NCI-H510A (cell line): ENCODE measurements around the gene TMEM140.
"Not testable (repeated sequence)": the region's sequence is repeated elsewhere in the genome, so short reads cannot be mapped to it uniquely, and the experiment has no call there.

ENCODE experiments used
- DNase-seq: peaks from one replicate; lab custom pipeline; 2025; lab: John Stamatoyannopoulos, UW

The TMEM140 gene

DNA sequence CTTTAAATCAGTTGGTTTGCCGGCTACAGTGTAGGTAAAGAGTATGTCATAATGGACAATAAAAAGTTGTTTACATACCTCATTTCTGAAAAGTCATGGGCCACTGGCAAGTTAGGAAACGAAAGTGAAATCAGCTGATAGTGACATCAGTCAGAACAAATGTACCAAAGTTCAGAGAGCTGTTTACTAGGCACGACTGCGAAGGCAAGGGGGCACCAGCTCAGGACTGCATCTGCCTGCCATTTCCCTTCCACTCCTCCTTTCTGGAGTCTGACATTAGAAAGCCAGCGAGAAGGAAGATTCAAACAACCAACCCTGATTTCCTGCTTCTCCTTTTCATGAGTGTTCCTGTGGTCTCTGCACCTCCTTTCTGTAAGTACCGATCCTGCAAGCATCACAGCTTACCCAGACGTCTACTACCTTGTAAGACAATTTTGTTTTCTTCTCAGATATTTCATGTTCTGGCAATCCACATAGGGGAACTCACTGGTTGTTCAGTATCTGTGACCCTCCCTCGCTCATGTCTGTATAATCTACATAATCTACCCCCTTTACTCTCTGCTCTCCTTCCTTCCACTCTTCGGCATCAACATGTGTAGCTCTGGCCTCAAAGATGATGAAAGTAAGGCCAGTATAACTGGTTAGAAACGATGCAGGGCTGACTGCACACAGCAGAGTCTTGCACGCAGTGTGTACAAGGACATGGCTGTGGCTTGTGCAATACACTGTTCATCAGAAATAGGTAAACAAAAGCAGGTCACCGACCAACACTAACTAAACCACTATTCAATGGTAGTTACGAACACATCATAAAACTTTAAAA, at the start of gene TMEM140:
TMEM140 (plus strand) TSS at position 174 of the 823 bp plus-strand sequence. CDS start 16,370 bp downstream, outside the sequence.
- no peak for DNase-seq

DNA sequence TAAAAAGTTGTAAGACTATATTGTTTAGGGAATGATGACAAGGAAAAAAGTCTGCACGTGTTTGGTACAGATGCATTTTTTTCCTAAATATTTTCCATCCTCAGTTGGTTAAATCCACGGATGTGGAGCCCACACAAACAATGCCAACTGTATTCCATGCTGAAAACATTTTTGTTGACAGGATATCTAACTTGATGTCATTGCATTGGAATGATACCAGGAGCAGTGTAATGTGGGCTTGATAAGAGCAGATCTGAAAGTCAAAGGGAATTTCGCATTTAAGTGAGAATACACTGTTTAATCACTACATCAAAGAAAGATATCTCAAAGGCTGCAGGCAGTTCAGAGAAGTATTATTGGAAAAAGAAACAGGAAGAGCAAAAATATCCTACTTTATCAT, 49.5 kb upstream of the TMEM140 start:
- DNase-seq: no peak

DNA sequence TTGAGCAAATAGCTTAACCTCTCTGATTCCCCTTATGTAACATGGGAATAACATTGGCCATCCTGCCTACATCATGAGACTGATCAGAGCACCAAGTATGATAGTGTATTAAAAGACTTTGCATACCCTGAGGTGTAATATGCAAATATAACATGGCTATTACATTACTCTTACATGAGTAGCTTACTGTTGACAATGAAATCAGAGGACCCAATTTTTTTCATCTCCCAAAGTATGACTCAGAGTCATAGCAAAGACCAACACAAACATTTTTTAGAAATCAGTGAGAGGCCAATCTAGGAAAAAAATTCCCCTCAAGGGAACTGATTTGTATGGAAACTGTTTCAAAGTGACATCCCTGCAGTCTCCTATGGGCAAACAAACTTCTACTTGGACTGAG, 47.0 kb upstream of the TMEM140 start:
- DNase-seq: no peak

DNA sequence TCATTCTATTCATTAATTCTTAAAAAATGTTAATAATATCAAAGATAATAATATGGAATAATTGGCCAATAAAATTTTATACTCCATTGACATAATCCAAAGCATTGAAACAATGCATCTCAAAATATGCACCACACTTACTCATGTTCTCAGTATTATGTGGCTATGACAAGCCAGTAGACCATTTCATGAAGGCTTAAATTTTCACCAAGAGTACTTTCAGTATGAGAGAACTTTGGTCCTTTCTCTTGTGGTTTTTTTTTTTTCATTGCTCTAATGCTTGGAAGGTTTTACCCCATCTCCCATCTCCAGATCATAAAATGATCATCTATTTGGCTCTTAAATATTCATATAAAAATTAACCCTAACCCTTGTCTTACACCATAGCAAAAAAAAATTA, 45.5 kb upstream of the TMEM140 start:
- no peak for DNase-seq

DNA sequence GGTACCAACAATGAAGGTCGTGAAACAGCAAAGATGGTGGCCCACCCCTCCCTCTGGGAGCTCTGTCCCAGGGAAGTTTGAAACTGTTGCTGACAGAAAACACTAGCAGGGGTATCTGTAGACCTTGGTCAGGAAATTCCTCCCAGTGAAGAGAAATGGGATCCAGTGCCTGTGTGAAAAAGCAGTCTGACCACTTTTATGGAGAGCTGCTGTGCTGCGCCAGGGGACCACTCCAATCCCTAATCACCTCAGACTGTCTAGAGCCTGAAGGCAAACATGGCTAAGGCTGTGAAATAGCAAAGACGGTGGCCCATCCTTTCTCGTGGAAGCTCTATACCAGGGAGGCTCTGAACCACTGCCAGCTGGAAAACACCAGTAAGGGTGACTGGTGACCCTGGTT, 38.3 kb upstream of the TMEM140 start:
- DNase-seq: no peak

DNA sequence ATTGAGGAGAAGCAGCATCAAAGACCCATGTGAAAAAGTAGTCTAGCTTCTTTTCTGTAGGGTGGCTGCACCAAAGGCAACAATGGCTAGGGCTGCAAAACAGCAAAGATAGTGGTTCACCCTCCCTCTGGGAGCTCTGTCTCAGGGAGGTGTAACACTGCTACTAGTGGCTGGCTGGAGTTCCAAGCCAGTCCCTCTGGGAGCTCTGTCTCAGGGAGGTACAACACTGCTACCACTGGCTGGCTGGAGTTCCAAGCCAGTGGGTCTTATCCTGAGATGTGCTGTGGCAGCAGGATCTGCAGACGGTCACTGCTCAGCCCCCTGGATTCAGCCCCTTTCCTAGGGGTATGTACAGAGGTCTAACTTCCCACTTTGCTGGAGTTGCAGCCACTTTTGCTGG, 37.9 kb upstream of the TMEM140 start:
- DNase-seq: no peak

DNA sequence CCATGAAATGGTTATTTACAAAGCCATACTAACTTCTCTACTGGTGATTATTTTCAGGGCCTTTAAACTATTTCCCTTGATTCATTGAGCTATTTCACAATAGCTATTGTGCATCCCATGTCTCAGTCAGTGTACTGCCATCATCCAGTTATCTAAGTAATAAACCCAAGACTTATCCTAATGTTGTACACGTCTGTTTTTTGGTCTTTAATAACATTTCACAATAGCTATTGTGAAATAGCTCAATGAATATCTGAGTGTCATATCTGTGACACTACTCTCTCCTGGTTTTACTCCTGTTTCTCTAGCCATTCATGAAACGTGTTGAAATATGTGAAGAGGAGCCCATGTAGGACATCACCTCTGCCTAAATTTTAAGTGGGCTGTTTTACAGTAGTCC, 36.5 kb upstream of the TMEM140 start:
- no peak for DNase-seq

DNA sequence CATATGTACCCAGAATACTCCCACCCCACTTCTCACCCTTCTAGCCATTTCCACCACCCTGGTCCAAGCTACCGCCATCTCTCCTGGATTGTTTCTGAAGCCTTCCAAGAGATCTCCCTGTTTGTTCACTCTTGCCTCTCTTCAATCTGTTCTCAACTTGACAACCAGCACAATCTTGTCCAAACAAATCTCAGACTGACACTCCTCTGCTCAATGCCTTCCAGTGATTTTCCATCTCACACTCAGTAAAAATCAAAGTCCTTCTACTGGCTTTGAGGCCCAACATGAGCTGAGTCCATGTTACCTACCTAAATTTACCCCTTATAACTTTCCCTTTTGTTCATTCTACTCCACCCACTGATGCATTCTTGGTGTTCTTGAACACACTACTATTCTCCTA, 33.2 kb upstream of the TMEM140 start:
- no peak for DNase-seq

DNA sequence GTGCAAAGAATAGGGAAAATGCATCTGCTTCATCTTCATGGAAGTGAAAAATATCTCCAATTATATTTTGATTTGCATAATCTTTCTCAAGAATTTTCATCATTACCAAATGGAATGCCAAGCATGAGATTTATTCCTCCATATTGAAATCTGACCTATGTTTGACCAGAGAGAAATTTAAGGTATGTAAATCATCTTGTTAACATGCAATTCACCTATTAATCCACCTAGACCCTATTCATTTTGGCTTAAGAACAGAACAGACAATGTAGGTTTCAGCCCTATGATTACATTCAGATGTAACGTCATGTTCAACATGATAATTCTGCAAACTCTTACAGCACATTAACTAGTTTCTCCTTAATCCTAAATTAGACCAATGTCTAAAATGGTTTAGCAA, 30.8 kb upstream of the TMEM140 start:
- DNase-seq: no peak

DNA sequence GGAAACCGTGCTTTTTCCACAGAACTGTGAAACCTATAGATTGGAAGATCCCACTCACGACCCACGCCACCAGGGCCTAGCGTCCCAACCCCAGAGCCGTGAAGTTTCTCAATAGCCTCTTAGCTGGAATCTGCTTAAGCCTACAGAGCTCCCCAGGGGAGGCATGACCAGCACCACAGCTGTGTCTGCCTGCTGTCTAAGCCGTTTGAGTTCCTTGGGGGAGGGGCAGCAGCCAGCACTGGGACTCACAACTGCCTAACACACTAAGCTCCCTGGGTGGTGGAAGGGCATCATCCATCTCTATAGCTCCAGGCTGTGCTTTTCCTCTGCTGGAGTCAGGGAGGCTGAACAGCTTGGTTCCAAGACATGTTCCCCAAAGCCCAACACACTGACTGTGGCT, 26.0 kb upstream of the TMEM140 start:
- DNase-seq: no peak

DNA sequence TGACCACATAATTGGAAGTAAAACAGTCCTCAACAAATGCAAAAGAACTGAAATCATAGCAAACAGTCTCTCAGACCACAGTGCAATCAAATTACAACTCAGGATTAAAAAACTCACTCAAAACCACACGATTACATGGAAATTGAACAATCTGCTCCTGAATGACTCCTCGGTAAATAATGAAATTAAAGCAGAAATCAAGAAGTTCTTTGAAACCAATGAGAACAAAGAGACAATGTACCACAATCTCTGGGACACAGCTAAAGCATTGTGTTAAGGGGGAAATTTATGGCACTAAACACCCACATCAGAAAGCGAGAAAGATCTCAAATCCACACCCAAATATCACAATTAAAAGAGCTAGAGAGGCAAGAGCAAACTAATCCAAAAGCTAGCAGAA, 23.2 kb upstream of the TMEM140 start:
- DNase-seq: not testable (repeated sequence)

DNA sequence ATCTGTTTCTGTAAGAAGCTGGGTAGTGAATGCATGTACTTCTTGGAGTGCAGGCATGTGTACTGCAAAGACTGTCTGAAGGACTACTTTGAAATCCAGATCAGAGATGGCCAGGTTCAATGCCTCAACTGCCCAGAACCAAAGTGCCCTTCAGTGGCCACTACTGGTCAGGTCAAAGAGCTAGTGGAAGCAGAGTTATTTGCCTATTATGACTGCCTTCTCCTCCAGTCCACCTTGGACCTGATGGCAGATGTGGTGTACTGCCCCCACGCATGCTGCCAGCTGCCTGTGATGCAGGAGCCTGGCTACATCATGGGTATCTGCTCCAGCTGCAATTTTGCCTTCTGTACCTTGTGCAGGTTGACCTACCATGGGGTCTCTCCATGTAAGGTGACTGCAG, 18.9 kb upstream of the TMEM140 start:
- no peak for DNase-seq

DNA sequence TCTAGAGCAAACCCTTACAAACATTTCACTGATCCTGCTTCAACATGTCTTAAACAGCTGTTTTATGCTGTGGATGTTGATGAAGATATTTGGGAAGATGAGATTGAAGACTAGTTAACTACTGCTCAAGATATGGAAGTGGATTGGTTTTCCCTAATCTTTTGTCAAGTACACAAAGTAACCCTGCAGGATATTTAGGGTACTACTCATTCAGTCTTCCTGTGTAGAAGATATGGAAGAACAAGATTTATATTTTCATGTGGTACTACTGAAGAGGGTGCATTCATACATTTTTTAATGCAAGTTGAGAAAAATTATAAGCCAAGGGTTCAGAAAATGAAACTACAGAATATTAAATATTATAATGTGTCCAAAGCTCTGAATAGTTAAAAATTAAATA, 18.3 kb upstream of the TMEM140 start:
- no peak for DNase-seq

DNA sequence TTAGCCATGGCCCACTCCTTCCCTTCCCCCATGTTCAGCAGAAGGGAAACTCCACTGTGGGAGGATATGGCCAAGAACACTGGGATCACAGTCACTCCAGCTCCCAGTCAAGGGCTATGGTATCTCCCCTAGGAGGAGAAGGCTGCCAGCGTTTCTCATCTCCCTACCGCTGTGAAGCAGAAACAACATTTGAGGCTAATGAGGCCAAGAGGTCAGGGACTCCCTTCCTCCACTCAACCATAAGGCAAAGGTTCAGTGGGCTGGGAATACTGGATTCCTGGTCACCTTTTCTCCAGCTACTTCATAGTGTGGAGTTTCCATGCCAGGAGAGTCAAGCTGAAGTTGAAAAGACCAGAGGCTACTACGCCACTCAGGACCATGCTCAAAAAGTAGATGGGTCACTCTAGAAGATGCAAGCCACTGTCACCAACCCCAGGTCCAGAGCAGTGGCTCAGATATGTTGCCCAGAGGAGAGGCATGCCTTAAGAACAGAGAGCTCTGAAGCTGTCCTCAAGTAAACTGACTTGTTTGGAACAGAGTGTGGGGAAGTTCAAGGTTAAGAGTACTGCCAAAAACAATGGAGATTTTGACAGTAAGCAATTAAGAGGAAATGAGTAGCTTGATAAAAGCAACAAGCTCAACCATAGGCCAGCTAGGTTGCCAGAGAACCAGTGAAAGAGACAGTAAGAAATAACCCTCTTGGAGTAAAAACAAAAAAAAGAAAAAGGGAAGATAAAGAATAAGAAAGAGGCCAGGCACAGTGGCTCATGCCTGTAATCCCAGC, 3.8 kb upstream of the TMEM140 start:
- DNase-seq: no peak

DNA sequence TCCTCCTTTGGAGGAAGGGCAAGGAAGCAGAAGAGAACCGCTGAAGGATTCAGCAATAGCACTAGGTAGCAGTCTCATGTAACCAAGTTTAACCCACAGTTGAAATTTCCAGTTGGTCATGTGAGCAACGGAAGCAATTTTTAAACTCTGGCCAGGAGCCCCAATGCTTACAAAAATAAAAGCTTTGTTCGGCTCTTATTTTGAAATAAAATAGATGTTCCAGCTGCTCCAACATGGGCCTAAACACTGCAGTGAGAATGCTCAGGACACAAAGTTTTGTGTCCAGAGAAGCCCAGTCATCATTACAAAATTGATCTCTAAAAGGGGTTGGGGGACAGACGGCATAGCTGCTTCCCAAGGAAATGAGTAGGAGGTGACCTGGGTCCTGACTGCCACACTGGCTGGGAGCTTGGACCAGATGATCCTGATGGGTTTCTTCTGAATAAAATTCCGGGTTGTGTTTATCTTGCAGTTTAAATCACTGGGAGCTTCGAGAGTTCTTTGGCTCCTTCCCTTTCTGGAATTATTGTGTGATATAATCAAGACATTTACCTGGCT, 452 bp upstream of the TMEM140 start:
- no peak for DNase-seq

DNA sequence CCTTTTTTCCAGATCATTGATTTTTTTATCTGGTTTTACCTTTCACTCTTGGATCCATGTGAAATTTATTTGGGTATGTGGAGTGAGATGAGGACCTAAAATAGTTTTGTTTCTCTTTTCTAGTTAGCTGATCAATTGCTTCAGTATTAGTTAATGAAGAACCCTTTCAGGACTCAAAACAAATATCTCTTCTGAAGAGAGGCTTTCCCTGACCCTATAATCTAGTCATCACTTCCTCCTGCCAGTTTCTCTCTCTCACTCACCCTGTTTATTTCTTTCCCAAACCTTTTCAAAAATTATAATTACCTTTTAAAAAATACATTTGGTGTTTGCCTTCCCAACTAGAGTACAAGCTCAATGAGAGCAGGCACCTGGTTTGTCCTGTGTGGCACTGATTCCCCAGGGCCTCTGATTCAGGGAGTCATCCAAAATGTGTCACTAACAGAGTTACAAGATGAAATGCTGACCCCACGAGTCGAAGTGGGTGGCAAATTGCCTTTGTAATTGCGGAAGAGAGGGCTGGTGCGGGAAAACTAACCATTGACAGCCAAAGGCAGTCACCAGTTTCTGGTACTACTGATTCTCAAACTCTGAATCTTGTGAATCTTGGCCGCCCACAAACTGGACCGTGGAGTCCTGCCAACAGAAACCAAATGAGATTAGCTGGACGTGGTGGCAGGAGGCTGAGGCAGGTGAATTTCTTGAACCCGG, 2.4 kb downstream of the TMEM140 start:
- no peak for DNase-seq

DNA sequence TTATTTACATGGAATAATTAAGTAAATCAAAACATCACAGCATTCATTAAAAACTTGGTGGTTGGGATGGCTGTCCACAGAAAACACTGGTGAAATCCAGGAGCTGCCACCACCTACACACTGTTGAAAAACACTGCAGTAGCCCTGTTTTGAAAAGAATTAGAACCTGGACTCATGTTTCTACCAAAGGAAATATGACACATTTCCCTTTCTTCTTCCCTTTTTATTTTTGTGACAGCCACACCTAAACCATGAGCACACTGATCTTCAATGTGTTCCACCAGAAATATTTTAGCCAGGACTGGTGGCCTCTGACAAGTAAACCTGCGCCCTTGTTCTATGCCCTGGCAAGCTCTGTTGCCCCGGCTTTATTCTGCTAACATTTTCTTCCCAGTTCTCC, 3.3 kb downstream of the TMEM140 start:
- DNase-seq: no peak

DNA sequence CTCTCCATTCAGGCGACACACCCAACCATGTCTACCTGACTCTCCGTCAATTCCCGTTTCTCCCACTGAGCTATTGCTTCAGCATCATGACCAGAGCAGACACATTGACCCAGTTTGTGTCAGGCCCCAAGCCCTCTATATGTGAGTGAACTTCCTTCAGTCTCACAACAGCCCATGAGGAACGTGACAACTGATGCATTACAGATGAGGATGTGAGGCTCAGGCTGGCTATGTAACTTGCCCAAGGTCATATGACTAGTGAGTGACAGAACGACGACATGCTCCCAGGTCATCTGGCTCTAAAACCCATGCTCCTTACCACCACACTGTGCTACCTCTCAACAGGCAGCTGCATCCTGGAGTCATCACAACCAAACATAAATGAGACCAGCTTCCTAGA, 3.7 kb downstream of the TMEM140 start:
- no peak for DNase-seq

DNA sequence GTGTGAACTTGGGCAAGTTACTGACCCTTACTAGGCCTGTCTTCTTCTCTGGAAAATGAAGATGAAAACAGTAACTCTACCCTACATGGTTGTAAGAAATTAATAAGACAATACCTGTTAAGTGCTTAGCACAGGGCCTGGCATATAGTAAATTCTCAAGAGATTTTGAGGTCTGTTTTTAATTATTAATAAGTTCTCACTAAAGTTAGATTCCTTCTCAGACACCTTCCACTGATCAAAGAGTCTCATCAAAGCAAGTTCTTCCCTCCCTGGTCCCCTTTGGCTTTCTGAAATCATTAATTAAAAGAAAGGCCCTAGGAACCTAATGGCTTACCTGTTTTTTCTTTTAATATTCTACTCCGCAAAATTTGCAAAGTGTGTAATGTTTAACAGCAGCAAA, 4.6 kb downstream of the TMEM140 start:
- DNase-seq: no peak

DNA sequence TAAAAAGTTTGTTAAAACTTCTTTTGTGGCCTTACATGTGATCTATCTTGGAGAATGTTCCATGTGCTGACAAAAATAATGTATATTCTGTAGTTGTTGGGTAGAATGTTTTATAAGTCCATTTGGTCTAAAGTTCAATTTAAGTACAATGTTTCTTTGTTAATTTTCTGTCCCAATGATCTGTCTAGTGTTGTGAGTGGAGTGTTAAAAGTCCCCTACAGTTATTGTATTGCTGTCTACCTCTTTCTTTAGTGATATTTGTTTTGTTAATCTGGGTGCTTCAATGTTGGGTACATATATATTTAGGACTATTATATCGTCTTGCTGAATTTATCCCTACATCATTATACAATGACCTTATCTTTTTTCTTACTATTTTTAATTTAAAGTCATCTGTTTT, 6.9 kb downstream of the TMEM140 start:
- DNase-seq: no peak

DNA sequence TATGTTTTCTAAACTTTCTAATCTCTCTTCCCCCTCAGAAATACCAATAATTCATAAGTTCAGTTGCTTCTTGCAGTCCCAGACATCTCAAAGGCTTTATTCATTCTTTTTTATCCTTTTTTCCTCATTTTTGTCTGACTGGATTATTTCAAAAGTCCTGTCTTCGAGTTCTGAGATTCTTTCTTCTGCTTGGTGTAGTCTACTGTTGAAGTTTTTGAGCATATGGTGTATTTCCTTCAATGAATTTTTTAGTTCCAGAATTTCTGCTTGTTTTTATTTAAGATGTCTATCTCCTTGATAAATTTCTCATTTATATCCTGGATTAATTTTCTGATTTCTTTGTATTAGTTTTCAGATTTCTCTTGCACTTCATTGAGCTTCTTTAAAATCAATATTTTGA, 8.4 kb downstream of the TMEM140 start:
- DNase-seq: no peak

DNA sequence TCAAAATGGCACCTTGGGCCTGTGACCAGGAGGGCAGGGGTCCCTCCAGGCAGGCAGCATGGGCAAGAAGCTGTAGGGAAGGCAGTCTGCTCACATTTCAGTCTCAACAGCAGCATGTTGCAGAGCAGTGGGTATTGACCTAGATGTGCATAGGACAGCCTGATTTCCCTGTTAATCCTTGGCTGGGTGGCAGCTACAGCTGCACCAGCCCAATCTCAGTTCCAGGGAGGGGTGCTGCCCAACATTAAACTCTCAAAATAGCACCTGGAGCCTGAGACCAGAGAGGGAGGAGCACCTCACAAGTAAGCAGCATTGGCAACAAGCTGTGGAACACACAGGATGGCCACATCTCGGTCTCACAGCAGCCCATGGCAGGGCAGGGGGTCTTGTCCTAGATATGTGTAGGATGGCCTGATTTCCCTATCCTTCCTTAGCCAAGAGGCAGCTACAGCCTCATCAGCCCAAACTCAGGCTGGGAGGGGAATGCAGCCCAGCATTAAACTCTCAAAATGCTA, 10.3 kb downstream of the TMEM140 start:
- DNase-seq: no peak
